ENCODE results near the gene HACE1.
"Not testable (repeated sequence)": the region's sequence is repeated elsewhere in the genome, so short reads cannot be mapped to it uniquely, and the experiment has no call there.

The HACE1 gene

GRCh38 chr6:104859225-104860146 is at the start of gene HACE1:
Gene HACE1 (minus strand): TSS chr6:104859919. CDS start chr6:104859642, 277 bp downstream.
- DNase-seq: peak; percentile 92

- DNase-seq: no peak
Measured at GRCh38 chr6:104908888-104909525, 49.3 kb upstream of the HACE1 start.

GRCh38 chr6:104908031-104908887 is 48.5 kb upstream of the HACE1 start:
- no peak for DNase-seq

GRCh38 chr6:104898893-104899292 is 39.2 kb upstream of the HACE1 start:
- DNase-seq: not testable (repeated sequence)

- no peak for DNase-seq
Measured at GRCh38 chr6:104896914-104897313, 37.2 kb upstream of the HACE1 start.

GRCh38 chr6:104888066-104888465 is 28.3 kb upstream of the HACE1 start:
- DNase-seq: no peak

- DNase-seq: no peak
Measured at GRCh38 chr6:104887350-104887749, 27.6 kb upstream of the HACE1 start.

- DNase-seq: no peak
Measured at GRCh38 chr6:104885518-104886043, 25.9 kb upstream of the HACE1 start.

GRCh38 chr6:104884867-104885517 is 25.3 kb upstream of the HACE1 start:
- DNase-seq: no peak

- DNase-seq: no peak
Measured at GRCh38 chr6:104881964-104882668, 22.4 kb upstream of the HACE1 start.

GRCh38 chr6:104862456-104862855 is 2.7 kb upstream of the HACE1 start:
- no peak for DNase-seq

- no peak for DNase-seq
Measured at GRCh38 chr6:104860221-104860620, 502 bp upstream of the HACE1 start.

- no peak for DNase-seq
Measured at GRCh38 chr6:104858642-104859041, 1.1 kb downstream of the HACE1 start.

GRCh38 chr6:104855507-104855906 is 4.2 kb downstream of the HACE1 start:
- DNase-seq: no peak

- DNase-seq: not testable (repeated sequence)
Measured at GRCh38 chr6:104847721-104848120, 12.0 kb downstream of the HACE1 start.

- no peak for DNase-seq
Measured at GRCh38 chr6:104843229-104843628, 16.5 kb downstream of the HACE1 start.

- no peak for DNase-seq
Measured at GRCh38 chr6:104837158-104837557, 22.6 kb downstream of the HACE1 start.

- DNase-seq: not testable (repeated sequence)
Measured at GRCh38 chr6:104836479-104837020, 23.2 kb downstream of the HACE1 start.

GRCh38 chr6:104835782-104836181 is 23.9 kb downstream of the HACE1 start:
- DNase-seq: no peak

- DNase-seq: peak; percentile 6
Measured at GRCh38 chr6:104829183-104829958, 30.3 kb downstream of the HACE1 start.

GRCh38 chr6:104828478-104828877 is 31.2 kb downstream of the HACE1 start:
- DNase-seq: no peak
